ENCODE data around the gene CENPP.
"Not testable (repeated sequence)": the region's sequence is repeated elsewhere in the genome, so short reads cannot be mapped to it uniquely, and the experiment has no call there.

The CENPP gene

DNA sequence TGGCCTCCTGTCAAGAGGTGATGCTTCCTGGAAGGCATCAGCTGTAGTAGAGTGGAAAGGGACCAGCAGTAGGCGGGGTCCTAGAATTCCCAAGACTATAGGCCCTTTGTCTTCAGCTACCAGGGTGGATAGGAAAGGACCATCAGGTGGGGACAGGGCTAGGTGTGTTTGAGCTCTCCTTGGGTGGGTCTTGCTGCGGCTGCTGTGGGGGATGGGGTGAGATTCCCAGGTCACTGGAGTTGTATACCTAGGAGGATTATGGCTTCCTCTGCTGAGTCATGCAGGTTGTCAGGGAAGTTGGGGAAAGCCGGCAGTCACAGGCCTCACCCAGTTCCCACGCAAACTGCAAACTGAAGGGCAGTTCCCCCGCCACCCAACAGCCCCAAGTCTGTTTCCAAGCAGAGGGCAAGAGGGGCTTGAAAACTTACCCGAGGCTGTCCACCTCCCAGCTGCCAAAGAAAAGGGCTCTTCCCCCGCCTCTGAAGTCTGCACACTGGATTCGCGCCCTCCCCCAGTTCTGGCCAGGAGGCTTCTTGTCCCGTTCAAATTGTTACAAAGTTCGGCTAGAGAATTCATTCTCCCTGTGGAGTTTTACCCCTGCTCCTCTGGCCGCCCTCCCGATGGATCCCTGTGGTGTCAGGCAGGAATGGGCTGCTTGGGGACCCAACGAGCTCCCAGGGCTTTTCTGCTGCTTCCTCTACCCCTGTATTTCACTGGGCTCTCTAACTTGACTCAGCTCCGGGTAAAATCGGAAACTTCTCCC lies 233.0 kb downstream of the CENPP start:
- no peak for DNase-seq

DNA sequence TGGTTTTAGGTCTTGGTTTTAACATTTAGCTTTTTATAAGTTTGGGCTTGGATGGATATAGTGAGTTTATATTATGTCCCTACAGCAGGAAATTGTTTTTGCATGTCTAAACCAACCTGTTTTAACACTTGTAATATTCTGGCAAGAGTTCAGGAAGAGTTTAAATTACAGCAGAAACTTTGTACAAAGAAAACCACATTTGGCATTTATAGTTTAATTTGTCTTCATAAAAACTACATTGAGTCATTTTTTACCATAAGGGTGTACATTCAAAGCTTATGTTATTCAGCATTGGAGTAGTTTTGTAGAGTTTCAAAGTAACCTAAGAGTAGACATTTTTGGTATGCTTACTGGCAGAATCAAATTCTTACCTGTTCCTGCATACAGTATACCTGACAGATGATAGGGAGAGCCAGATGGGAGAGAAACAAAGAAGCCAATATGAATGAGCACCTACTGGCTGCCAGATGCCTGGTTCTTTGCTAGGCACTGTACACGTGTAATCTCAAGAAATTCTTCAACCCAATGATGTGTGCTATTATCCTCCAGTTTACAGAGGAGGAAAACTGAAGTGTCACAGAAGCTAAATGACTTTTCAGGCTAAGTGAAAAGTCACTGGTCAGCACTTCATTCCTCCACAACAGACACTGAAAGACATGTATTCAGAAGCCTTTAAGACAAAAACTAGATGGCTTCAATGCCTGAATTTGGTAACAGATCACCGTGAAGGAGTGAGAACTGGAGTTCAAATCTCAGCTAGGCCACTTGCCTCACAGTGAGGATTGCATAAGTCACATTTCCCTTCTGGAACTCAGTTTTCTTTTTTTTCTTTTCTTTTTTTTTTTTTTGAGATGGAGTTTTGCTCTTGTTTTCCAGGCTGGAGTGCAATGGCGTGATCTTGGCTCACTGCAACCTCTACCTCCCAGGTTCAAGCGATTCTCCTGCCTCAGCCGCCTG lies 235.9 kb downstream of the CENPP start:
- no peak for DNase-seq

DNA sequence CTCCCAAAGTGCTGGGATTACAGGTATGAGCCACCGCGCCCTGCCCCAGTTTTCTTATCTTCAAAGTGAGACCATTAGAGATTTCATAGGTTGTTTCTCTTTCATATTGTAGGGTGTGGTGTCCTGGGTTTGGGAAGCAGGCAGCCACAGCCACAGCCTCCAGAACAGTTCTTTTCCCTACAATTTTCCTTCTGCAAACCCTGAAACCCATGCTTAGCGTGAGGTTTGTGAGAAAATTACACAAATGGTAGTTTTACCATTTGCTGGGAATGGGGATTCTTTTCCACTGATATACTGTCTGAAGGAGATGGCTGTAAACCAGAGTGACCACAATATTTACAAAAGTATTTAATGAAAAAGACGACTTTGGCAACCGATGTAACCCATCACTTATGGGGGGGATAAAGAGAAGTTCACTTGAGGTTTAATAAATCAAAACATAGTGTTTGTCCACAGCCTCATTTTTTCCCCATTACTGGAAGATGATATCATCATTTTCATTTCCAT lies 236.8 kb downstream of the CENPP start:
- DNase-seq, result no peak

DNA sequence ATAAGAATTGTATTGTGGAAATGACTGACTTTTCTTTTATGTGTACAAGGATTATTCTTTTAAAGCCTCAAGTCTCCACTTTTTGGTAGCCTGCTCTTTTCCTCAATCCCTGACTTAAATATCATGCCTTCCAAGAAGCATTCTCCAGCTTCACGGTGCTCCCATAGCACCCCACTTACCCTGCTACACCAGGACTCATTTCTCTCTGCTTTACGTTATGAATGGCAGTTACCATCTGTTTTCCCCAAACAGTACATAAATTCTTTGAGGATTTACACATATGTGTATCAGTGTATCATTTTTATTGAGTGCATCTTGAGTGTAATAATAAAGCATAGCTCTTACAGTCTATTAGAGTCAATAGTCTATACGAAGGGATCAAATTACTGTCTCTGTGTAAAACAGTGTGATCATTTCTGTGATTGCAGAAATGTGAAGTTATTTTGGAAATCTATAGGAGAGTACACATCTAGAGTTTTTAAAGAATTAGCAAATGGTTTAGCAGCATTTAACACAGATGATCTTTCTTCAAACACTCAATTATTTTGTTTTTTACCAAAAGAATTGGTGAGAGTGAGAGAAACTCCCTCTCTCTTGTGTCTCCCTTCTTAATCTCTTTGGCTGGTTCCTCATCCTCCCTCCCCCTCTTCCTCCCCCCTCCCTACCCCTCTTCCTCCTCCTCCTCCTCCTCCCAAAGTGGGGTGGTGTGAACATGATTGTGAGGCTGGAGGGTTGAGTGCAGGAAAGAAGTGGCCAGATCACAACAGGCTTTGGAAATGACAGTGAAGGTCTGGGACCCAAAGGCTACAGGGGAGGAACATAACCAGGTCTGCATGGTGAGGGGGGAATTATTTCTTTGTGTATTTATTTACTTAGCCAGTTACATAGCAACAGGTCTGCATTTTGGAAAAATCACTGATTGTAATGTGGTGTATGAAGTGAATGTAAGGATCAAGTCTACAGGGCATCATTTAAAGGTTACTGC lies 237.7 kb downstream of the CENPP start:
- no peak for DNase-seq

DNA sequence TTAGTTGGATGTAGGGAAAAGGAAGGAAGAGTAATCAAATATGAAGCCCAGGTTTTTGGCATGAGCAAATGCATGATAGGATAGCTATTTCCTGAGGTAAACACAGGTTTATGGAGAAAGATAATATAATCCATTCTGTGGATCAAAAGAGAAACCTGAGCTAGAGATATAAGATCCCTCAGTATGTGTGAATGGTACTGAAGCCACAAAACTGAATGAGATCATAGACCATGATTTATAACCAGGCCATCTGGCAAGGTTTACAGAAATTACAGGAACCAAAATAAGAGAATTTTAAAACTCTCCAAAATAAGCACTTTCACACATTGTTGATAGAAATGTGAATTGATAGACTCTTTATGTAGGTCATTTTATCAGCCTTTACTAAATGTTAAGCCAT lies 238.8 kb downstream of the CENPP start:
- no peak for DNase-seq

DNA sequence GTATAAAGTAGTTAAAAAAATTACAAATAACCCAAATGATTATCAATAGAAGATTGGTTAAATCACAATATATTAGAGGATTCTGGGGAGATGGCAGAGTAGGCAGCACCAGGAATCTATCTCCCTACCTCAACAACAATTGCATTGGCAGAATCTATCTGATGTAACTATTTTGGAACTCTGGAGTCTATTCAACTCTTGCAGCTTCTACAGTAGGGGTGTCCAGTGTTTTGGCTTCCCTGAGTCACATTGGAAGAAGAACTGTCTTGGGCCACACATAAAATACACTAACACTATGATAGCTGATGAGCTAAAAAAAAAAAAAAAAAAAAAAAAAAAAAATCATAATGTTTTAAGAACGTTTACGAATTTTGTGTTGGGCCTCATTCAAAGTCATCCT lies 239.2 kb downstream of the CENPP start:
- DNase-seq, result no peak

DNA sequence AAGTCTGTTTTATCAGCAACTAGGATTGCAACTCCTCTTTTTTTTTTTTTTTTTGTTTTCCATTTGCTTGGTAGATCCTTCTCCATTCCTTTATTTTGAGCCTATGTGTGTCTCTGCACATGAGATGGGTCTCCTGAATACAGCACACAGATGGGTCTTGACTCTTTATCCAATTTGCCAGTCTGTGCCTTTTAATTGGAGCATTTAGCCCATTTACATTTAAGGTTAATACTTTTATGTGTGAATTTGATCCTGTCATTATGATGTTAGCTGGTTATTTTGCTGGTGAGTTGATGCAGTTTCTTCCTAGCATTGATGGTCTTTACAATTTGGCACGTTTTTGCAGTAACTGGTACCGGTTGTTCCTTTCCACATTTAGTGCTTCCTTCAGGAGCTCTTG lies 246.1 kb downstream of the CENPP start:
- not testable (repeated sequence) for DNase-seq

DNA sequence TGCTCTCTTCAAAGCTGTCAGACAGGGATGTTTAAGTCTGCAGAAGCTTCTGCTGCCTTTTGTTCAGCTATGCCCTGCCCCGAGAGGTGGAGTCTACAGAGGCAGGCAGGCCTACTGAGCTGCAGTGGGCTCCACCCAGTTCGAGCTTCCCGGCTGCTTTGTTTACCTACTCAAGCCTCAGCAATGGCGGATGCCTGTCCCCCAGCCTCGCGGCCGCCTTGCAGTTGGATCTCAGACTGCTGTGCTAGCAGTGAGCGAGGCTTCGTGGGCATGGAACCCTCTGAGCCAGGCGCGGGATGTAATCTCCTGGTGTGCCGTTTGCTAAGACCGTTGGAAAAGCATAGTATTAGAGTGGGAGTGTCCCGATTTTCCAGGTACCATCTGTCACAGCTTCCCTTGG lies 247.9 kb downstream of the CENPP start:
- not testable (repeated sequence) for DNase-seq

DNA sequence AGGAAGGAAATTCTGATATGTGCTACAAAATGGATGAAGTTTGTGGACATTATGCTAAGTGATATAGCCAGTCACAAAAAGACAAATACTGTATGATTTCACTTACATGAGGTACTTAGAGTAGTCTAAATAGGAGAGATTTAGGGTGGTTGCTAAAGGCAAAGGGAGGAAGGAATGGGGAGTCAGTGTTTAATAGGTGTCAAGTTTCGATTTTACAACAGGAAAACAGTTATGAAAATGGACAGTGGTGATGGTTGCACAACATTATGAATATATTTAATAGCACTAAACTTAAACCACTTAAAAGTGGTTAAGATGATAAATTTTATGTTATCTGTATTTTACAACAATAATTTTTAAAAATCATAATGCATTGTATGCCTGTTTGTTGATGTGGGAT lies 250.4 kb downstream of the CENPP start:
- DNase-seq, result no peak

GRCh38 chr9:92589923-92590322 lies 264.2 kb downstream of the CENPP start:
- DNase-seq, result no peak

- no peak for DNase-seq
Observed at GRCh38 chr9:92590377-92590776, 264.6 kb downstream of the CENPP start.

GRCh38 chr9:92592537-92592936 lies 266.8 kb downstream of the CENPP start:
- DNase-seq, result no peak

DNA sequence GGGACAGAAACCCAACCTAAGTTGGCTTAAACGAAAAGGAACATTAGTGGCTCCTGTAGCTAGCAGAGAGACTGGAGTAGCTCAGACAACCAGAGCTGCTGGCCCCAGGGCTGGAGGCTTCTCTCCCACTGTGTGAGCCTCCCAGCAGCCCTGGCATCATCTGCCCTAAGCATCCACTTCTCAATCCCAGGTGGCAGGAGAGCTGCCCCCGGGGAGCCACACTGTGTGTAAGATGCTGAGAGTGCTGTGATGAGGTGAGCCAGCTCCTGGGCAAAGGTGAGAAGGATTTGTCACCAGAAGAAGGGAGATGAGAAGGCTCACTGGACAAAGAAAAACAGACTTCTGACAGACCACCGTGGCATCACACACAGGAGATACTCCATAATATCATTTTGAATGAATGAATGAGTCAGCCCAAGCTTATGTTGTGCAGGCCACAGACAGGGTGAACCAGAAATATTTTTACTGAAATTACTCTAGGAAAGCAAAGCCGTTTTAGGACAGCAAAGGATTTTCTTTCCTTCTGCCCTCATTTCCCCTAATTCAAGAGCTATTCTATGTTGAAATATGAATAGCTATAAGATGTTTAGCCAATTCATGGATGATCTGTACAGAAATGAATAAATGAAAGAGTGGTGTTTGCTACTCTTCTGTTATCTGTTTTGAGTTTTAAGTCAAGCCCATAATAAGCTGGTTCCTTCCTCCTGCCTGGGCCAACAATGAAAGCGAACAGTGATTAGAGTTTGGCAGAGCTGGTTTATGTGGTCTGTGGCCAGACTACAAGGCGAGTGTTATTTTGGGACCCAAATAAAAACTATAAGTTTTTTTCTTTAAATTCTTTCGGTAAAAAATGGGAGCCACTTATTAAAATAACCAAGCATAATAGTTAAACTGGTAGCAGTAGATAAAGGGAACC lies 267.5 kb downstream of the CENPP start:
- no peak for DNase-seq

GRCh38 chr9:92595075-92595474 lies 269.3 kb downstream of the CENPP start:
- not testable (repeated sequence) for DNase-seq

DNA sequence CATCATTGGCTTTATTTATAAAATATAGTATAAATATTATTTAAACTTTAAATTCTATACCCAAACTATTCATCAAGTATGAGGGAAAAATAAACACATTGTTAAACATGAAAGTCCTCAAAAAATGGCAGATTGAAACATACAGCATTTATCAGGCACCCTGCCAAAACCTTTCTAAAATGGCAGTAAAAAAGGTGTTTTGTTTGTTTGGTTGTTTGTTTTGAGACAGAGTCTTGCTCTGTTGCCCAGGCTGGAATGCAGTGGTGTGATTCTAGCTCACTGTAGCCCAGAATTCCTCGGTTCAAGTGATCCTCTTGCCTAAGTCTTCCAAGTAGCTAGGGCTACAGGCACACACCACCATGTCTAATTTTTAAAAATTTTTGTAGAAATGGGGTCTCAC lies 270.2 kb downstream of the CENPP start:
- DNase-seq, result no peak

- no peak for DNase-seq
Observed at GRCh38 chr9:92598382-92598781, 272.6 kb downstream of the CENPP start.

DNA sequence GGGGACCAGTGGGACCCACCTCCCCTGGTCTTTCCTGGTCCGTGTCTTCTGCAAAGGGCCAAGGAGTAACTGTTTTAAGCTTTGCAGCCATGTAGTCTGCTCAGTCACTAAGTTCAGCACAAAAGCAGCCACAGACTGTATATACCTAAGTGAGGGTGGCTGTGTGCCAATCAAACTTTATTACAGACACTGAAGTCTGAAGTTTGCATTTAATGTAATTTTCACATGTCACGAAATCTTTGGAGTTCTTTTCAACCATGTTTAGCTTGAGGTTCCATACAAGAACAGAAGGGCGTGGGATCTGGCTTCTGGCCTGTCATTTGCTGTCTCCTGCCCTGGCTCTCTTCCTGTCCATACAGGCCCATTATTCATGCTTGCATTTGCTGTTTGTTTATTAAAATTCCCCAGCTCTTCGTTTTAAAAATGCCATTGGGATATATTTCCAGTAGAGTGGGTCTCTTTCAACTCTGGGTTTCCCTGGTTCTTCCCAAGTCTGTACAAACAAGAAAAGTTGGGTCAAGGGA lies 274.2 kb downstream of the CENPP start:
- no peak for DNase-seq

DNA sequence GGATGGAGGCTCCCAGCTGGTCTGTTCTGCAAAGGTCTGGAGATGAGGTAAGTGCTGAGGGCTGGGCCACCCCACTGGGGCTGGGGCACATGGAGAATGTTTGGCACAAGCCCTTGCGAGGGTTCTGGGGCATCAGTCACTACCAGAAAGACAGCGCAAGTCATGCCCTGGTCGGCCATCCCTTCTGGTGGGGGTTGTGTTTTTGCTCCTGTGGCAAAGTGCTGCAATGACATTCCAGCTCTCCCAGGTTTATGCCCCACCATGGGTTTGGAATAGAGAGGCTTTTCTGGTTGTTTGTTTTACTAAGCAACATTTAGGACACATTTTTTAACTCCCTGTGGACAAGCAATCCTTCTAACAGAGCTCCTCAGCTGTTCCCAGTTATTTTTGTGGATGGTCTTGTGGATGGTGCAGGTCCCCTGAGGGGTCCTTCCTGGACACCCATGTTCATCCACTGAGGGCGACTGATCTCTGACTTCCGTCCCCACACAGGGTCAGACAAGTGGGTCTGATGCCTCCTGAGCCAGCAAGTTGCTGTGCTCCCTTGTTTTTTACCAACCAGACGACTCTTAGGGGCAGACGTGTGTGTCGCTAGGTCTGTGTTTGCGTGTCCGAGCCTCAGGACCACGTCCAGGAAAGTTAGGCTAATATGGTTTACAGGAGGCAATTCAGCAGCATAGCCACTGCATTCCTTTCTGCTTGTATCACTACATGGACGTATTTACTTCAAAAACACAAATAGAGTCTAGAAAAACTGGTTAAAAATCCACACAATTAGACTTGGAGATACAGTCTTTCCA lies 274.9 kb downstream of the CENPP start:
- DNase-seq, result no peak

DNA sequence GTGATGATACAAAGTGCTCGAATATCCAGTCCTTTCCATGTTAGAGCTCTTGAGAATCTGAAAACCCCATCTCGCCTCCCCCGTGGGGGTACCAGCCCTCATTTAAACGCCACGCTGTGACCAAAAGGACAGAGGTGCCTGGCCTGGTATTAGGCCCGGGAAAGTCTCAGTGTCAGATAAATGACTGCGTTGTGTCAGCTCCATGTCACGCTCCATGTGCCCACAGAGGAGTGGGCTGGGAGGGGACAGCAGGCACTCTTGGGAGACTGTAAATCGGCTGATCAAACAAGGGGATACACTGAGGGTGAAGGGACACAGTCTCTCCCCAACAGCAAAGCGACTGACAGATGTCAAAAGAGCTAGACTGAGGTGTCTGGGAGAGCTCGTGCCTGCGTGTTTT lies 275.7 kb downstream of the CENPP start:
- DNase-seq, result no peak

DNA sequence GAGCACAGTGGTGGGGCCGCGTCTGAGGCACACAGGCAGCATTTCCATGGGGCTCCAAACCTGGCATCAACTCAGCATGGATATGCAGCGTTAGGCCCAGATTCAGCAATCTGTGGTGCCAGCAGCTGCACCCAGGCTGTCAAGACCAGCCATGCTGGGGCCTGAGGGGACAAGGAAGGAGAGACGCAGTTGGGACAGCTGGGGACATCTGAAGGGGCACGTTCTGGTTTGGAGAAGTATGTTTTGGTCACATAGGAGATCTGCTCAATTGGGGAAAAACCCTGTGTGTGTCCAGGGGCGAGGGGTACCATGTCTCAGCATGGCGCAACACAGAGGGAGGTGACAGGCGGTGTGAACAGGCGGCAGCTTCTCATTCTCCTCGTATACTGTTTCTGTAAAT lies 276.7 kb downstream of the CENPP start:
- DNase-seq, result no peak
